ENCODE data around the gene PBX2.

GRCh38 chr6:32195902-32196681, 6.1 kb upstream of the PBX2 start:
- TF ChIP-seq CTCF (IDR thresholded peaks at IDR 0.05; ENCODE audit: borderline replicate concordance, extremely low read depth, low read length, poor library complexity, severe bottlenecking) = no peak
- TF ChIP-seq EZH2 (IDR thresholded peaks at IDR 0.05; ENCODE audit: borderline replicate concordance, low read depth, low read length, severe bottlenecking) = no peak

Measured in DND-41 (cell line).